Colonic mucosa (tissue), 4 donors: ENCODE results near the gene REEP3. TPM values are rescaled to one million over a fixed set of nuclear protein-coding genes. Genes with fewer than 3 reads are reported as not detected.
"Not testable (repeated sequence)": the region's sequence is repeated elsewhere in the genome, so short reads cannot be mapped to it uniquely, and the experiment has no call there.

Experiments
- DNase-seq: peaks from one replicate; pipeline ENCODE4 v3.0.0-alpha.2; 2020
- H3K27ac ChIP-seq: fragments of 200-600 bp; one replicate; pipeline ENCODE4 v1.8.0; 2021
- H3K27me3 ChIP-seq: fragments of 200-600 bp; one replicate; pipeline ENCODE4 v1.8.0; 2021
- H3K36me3 ChIP-seq: fragments of 200-600 bp; one replicate; pipeline ENCODE4 v1.8.0; 2021
- H3K4me1 ChIP-seq: fragments of 200-600 bp; one replicate; pipeline ENCODE4 v1.8.0; 2021; ENCODE audit warnings: mild to moderate bottlenecking
- H3K4me3 ChIP-seq: fragments of 200-600 bp; one replicate; pipeline ENCODE4 v1.8.0; 2021
- H3K9ac ChIP-seq, 2 donors: one replicate each; pipeline ENCODE4 v1.7.0; 2013; ENCODE audit warnings: control low read depth in 2 of 2, low read depth in 2 of 2, low read length in 2 of 2
- H3K9me3 ChIP-seq: fragments of 200-600 bp; one replicate; pipeline ENCODE4 v1.8.0; 2021
- CTCF ChIP-seq: fragments of 200-600 bp; IDR thresholded peaks from one replicate; pipeline ENCODE4 v1.8.0; 2022; ENCODE audit warnings: antibody characterized with exemption, mild to moderate bottlenecking
- intact Hi-C: fragments of 100-400 bp; cut with DNase I; formaldehyde crosslinking; loops from one replicate; pipeline ENCODE4 v1.14.1; 2022
- total RNA-seq, 2 donors: library from RNA; stranded (reverse); fragmentation: NEBNext Ultra II Directional in 1 of 2; extraction: Animal tissue kit (Norgen Biotek cat#: 25700) in 1 of 2; gene quantifications; one replicate each; pipeline ENCODE4 v1.2.1, GENCODE V29; 2021
- donor health status: healthy.
- donor health status: DM: no; HTN: no; CAD: no.
- donor health status: DM: no; HTN: no; CAD: no.

REEP3 gene
- total RNA-seq, 2 donors from 2014 or later, result 33.1 to 66.0 TPM

- no peak overlapping the region for H3K9ac ChIP-seq
- TF ChIP-seq CTCF, result no peak
- H3K4me3 ChIP-seq, result no peak overlapping the region
- DNase-seq, result no peak
- no peak overlapping the region for H3K27ac ChIP-seq
- H3K36me3 ChIP-seq, result no peaks in the 10 kb centered on the region
- intact Hi-C loops, result no loop called here
- H3K4me1 ChIP-seq, result no peaks in the 10 kb centered on the region
- H3K9me3 ChIP-seq, result no peaks in the 10 kb centered on the region
- no peaks in the 10 kb centered on the region for H3K27me3 ChIP-seq
Measured at GRCh38 chr10:63481815-63482421, 39.3 kb upstream of the REEP3 start.

- Histone ChIP-seq H3K9me3 (no peaks in the 10 kb centered on the region), H3K27ac (no peak overlapping the region), H3K36me3 (no peaks in the 10 kb centered on the region), H3K4me1 (no peaks in the 10 kb centered on the region), H3K27me3 (no peaks in the 10 kb centered on the region), H3K9ac (no peak overlapping the region), H3K4me3 (no peak overlapping the region)
- no peak for TF ChIP-seq CTCF
- intact Hi-C loops, result no loop called here
- DNase-seq, result no peak
Measured at GRCh38 chr10:63483983-63484382, 37.2 kb upstream of the REEP3 start.

GRCh38 chr10:63487990-63488389 lies 33.2 kb upstream of the REEP3 start:
- Histone ChIP-seq H3K36me3 (no peaks in the 10 kb centered on the region), H3K4me3 (no peak overlapping the region), H3K9me3 (no peaks in the 10 kb centered on the region), H3K27me3 (no peaks in the 10 kb centered on the region), H3K27ac (no peak overlapping the region), H3K4me1 (no peaks in the 10 kb centered on the region), H3K9ac (no peak overlapping the region)
- intact Hi-C loops, result no loop called here
- no peak for TF ChIP-seq CTCF
- DNase-seq, result no peak

GRCh38 chr10:63489838-63490237 lies 31.4 kb upstream of the REEP3 start:
- DNase-seq, result no peak
- Histone ChIP-seq H3K4me3 (no peak overlapping the region), H3K27ac (no peak overlapping the region), H3K9me3 (no peaks in the 10 kb centered on the region), H3K9ac (no peak overlapping the region), H3K36me3 (no peaks in the 10 kb centered on the region), H3K4me1 (no peaks in the 10 kb centered on the region), H3K27me3 (no peaks in the 10 kb centered on the region)
- intact Hi-C loops, result no loop called here
- TF ChIP-seq CTCF, result no peak

- intact Hi-C loops, result no loop called here
- Histone ChIP-seq H3K9ac (no peak overlapping the region), H3K27me3 (no peaks in the 10 kb centered on the region), H3K4me1 (no peaks in the 10 kb centered on the region), H3K4me3 (no peak overlapping the region), H3K36me3 (no peaks in the 10 kb centered on the region), H3K9me3 (no peaks in the 10 kb centered on the region), H3K27ac (no peak overlapping the region)
- no peak for DNase-seq
- TF ChIP-seq CTCF, result no peak
Measured at GRCh38 chr10:63491588-63492316, 29.4 kb upstream of the REEP3 start.

- H3K9ac ChIP-seq, H3K27me3 ChIP-seq, H3K27ac ChIP-seq, intact Hi-C loops, H3K4me3 ChIP-seq, H3K9me3 ChIP-seq, H3K4me1 ChIP-seq, H3K36me3 ChIP-seq: not testable (repeated sequence)
- DNase-seq, result peak; percentile 30
Measured at GRCh38 chr10:63492317-63492690, 28.9 kb upstream of the REEP3 start.
